Measurements from ENCODE around the gene DOK7.
A peak's percentile ranks its signal among the peaks of the same experiment; 100 is the strongest.

Gene DOK7

DNA sequence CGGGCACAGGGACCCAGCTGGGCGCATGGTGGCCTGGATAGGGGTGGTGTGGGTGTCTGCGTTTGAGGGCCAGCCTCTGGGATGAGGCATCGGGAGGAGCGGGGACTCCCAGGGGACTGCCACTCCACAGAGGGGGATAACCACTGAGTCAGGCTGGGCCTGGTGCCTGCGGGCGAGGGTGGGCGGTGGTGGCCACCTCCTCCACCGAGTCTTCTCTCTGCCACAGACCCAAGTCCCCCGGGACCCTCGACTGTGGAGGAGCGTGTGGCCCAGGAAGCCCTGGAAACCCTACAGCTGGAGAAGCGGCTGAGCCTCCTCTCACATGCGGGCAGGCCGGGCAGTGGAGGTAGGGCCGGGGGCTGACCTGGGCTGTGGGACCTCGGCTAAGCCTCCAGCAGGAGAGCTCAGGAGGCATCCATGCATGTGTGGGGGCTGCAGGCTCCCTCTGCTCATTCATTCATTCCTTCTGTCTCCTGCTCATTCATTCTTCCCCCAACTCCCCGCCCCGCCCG is 26.4 kb downstream of the DOK7 start:
- DNase-seq (ENCODE audit: low read depth) = no peak

DNA sequence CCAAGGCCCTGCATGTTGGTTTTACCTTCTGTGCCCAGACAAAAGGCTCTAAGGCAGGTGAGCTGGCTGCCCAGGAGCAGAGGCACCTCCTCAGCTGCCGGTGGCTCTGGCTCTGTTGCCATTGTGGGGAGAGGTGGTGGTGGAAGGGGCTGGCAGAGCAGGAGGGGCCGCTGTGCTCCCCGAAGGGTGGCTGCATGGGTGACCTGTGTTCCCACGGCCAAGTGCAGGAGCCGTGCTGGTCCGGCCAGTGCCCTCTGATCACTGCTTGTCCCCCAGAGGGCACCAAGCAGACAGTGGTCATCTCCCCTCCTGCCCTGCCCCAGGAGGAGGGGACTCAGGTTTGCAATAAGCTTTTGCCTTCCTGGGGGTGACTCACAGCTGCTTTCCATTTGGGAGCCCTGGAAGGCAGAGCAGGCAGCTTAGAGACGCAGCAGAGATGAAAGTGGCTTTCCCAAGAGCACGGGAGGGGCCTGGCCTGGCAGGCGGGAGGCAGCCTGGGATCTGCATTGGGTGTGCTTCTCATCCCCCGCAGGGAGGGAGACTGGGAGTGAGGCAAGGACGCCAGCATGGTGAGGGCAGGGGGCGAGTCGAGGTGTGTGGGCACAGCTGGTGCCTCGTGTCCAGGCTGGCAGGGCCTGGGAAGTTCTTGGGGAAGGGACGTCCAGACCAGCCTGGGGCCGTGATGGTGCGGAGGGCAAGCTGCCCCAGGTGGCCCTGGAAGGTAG is 28.7 kb downstream of the DOK7 start:
- peak; percentile 24 for DNase-seq (ENCODE audit: low read depth)

DNA sequence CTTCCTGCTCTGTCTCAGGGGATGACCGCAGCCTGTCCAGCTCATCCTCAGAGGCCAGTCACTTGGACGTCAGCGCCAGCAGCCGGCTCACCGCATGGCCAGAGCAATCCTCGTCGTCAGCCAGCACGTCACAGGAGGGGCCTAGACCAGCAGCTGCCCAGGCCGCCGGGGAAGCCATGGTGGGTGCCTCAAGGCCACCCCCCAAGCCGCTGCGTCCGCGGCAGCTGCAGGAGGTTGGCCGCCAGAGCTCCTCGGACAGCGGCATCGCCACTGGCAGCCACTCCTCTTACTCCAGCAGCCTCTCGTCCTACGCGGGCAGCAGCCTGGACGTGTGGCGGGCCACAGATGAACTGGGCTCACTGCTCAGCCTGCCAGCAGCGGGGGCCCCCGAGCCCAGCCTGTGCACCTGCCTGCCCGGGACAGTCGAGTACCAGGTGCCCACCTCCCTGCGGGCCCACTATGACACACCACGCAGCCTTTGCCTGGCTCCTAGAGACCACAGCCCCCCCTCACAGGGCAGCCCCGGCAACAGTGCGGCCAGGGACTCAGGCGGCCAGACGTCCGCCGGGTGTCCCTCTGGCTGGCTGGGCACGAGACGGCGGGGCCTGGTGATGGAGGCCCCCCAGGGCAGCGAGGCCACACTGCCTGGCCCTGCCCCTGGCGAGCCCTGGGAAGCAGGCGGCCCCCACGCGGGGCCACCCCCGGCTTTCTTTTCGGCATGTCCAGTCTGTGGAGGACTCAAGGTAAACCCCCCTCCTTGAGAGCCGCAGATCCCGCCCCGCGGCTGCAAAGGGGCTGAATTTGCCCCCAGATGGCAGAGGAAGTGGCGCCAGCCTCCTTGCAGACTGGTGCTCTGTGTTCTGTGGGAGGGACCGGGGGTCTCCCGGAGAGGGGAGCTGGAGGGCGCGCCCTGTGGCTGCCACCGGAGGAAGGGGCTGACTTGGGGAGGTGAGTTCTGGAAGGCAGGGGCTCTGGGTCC is 29.9 kb downstream of the DOK7 start:
- DNase-seq (ENCODE audit: low read depth) = no peak

DNA sequence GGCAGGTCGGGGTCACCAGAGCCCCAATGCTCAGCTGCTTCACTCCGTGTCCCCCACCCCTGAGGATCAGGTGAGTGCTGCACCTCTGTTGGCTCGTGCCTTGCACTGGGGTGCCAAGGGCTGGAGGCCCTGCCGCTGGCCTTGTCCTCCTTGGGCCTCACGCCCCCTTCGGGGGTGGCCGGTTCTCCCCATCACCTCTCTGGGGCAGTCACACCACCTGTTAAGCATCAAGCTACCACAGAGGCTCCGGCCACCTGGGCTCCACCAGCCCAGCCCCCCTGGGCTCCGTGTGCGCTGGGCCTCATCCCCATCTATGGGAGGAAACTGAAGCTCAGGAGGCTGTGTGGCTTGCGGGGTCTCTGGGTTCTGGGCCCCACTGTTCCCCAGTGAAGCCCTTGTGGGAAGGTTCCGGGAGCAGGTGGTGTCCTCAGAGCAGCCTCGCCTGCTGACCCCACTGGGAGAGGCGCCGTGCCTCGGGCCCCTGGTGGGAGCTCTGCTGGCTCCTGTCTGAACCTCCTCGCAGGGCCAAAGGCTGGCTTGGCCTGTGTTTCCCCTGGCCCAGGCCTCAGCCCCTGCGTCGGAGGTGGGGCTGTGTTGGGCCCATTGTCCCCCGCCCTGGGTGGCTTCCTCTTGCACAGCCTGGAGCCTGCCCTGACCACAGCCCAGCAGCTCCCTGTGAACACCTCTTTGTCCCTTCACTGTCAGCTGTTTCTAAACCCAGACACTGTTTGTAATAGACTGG is 30.8 kb downstream of the DOK7 start:
- DNase-seq (ENCODE audit: low read depth) = no peak

DNA sequence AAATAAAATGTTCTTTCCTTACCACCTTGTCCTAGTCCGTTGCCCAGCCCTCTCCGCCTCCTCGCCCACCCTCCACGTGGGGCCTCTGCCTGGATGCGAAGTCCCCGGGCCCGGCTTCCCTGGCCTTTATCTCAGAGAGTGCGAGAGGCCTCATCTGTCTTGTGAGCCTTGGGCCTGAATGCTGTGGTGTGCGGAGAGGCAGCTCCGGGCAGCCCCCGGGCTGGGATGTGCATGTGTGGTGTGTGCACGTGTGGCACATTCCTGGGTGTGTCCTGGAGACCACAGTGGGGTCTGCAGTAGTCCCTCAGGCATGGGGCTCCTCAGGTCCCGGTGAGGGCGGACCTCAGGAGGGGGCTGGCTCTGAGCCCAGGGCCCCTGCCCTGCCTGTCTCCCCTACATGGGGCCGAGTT is 31.4 kb downstream of the DOK7 start:
- DNase-seq (ENCODE audit: low read depth) = no peak

DNA sequence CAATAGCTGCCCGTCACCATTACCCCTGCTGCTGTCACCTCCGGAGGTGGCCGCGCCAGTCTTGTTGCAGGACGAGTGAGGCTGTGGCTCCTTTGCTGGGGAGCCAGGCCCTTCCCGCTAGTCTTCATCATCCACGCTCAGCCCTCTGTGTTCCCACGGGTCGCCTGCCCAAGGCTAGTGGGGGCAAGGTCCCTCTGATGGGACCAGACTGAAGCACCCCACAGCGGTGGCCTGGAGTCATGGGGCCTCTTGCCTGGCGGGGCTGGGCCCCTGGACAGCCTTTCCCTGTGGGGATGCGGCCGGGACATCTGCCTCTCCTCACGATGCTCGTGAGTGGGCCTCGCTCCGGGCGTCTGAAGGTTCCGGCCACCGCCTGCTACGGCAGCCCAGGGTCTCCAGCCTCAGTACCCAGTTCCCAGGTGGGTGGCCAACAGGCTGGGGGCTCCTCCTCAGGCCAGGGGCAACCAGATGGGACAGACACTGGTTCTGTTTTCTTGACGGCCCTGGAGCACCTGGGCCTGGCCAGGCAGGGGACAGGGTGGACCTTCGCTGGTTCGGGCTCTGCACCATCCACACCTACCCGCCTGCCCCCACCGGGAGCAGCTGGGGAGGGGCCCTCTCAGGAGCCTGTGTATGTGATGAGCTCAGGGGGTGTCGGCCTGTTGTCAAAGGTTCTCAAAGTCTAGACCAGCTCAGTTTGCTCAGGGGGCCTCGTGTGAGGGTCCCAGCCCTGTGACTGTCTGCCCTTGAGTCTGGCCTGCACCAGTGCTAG is 32.3 kb downstream of the DOK7 start:
- DNase-seq (ENCODE audit: low read depth) = no peak

DNA sequence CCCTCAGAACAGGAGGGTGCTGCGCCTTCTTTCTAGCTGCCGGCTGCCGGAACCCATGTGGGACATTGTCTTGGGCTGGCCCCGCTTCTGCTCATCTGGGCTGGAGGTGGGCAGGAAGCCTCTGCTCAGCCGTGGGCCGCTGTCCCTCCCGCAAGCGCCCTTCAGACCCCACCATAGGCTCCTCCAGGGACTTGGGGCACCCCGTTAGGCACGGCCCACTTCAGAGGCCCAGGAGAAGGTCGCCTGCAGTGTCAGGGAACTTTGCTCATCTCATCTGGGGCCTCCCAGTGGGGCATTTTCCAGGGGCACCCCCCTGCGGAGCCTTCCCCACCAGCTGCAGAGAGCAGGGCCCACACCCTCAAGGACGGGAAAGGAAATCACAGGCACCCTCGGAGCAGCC is 32.9 kb downstream of the DOK7 start:
- no peak for DNase-seq (ENCODE audit: low read depth)

DNA sequence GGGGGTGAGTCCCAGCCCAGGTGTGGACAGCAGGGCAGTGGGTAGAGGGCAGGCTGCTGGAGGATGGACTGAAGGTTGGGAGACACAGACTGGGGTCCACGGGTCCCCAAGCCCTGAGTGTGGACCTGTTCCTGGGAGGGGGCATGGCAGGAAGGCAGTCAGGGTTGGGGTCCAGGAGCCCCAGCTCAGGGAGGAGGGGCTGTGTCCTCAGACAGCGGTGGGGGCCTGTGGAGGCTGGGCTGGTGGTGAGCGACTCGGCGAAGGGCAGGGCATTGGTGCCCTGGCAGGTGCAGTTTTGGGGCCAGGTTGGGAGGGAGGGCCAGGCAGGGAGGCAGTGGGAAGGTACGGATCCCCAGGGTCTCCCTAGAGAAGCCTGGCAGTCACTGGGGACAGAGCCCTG is 34.0 kb downstream of the DOK7 start:
- DNase-seq (ENCODE audit: low read depth) = no peak

DNA sequence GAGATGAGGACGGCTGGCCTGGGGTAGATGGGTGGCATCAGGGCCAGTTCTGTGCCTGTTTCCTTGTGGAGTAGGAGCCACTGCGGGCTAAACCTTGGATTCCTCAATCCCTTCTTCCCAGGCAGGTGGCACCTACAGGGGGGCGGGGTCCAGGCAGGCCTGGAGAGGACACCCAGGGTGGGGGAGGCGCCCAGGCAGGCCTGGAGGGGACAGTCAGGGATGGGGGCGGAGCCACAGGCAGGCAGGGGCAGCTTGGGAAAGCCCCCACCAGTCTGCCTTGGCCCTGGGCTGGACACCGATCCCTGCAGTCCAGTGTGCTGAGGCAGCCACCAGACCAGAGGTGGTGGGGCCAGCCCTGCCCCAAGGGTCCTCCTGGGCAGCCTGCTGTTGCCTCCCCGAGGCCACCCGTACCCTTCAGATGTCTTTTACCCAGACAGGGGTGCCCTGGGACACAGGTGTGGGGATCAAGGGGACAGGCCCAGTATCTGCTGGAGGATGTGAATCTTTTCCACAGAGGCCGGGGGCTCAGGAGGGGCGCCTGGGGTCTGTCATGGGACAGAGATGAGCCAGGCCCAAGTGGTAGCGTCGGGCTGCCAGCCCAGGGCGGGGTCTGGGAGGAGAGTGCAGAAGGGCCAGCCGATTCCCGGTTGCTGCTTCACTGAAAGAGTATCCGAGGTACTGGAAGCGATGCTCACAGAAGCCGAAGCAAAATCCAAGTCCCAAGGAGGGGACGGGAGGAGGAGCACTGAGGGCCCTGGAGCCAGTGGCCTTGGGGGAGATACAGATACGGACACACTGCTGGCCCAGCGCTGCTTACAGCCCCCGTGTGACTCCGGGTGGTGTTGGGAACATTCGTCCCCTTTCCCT is 34.6 kb downstream of the DOK7 start:
- no peak for DNase-seq (ENCODE audit: low read depth)

DNA sequence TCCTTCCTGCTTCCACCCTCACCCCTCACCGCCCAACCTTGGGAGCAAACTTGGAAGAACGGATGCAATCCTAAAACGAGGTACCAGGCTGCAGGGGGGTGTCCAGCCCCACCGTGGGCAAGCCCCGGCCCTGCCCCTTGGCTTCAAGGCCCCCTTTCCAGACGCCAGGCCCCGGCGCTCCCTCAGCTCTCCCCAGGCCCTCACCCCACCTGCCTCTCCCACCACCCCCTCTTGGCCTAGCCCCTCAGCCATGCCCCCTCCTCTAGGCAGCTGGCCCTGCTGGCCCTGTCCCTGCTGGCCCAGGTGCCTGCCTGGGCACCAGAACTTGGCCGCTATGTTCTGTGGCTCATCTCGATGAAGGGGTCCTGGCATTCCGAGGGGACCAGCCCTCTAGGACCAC is 35.3 kb downstream of the DOK7 start:
- no peak for DNase-seq (ENCODE audit: low read depth)

DNA sequence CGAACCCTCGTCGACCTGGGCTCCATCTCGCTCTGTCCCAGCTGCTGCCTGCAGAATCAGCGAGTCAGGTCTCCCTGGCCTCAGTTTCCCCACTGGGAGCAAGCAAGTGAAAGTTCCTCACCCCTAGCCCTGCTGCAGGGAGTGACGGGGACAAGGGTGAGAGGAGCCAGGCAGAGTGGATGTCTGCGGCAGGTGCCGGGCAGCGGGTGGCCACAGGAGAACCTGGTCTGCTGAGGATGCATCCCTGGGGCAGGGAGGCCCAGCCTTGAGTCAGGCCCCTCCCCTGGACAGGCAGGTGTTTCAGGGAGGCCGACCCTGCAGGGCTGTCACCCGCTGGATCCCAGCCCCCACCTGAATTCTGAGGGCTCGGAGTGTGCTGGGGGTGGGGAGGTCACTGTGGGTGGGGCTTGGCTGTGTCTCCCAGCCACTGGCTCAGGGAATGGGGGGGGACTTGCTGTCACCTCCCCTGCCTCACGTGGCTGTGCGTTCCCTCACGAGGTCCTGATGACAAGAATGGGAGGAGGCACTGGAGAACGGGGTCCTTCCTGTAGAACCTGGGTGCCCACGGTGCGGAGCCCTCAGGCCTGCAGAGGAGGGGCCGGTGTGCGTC is 35.9 kb downstream of the DOK7 start:
- no peak for DNase-seq (ENCODE audit: low read depth)

DNA sequence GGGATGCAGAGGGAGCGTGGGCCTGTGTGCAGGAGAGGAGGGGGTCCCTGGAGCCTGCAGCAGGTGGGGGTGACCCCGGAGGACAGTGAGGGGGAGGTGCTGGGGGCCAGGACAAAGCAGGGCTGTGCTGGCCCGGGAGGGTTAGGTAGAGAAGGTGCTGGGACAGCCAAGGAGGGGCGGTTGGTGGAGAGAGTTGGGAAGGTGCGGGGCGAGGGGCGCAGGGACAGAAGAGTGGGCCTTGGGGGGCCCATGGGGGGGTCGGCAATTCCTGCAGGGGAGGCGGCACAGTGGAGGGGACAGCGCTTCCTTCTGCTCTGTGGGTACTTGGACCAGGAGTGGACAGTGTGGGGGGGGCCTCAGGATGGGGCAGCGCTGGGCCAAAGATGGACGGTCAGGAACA is 36.6 kb downstream of the DOK7 start:
- DNase-seq (ENCODE audit: low read depth) = no peak

DNA sequence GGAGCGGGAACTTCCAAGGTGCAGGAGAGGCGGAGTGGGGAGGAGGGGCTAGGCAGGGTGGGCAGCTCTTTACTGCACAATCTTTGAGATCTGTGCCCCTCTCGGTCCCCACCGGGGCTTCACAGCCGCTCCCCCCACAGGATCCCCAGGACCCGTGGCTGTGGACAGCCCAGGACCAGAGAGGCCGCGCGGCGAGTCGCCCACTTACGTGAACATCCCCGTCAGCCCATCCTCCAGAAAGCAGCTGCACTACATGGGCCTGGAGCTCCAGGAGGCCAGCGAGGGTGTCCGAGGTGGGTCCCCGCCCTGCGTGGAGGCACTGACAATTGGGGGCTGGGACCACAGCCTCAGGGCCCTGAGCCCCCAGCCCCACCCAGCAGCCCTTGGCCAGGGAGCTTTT is 37.0 kb downstream of the DOK7 start:
- no peak for DNase-seq (ENCODE audit: low read depth)

DNA sequence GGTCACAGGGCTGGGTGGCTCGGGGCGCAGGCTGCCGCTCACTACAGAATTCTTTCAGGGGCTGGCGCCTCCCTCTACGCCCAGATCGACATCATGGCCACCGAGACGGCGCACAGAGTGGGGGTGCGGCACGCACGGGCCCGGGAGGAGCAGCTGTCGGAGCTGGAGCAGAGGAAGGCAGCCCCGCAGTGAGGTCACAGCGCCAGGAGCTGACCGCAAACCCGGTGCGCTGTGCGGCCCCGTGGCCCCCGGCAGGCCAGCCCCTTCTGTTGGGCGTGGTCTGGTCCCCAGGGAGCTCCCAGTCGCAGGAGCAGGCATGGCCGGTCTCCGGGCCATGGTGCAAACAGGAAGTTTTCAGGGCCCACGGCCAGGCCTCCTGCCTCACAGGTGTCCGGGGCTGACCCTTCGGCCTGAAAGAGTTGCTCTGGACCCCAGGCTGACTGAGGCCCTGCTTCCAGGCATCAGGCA is 37.6 kb downstream of the DOK7 start:
- no peak for DNase-seq (ENCODE audit: low read depth)

DNA sequence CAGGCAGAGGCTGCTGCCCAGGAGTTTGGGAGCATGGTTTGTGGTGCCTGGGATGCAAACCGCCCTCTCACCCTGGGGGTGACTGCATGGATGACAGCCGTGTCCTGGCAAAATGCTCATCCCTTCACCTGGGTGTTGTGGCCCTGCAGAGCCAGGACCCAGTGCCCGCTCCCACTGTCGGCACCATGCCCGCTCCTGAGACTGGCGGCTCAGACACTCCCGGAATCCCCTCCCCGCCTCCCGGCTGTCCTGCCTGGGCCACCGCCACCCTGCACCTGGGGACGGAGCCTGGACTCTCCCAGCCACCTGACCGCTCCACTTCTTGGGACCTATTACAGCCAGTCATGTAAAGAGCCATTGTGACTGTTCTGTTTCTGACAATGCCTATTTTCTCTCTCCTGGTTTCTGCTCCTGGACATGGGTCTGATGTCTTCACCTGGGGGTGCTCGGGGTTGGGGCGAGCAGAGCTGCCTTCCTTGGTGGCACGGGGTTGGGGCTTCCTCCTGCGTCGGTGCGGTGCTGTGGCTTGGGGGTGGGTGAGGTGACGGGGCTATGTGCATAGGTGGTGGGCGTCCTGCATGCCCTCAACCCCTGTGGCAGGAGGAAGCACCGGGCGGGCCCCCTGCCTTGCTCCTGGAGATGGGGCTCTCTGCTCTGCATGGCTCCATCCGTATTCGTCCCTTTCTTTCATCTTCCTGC is 38.2 kb downstream of the DOK7 start:
- no peak for DNase-seq (ENCODE audit: low read depth)

DNA sequence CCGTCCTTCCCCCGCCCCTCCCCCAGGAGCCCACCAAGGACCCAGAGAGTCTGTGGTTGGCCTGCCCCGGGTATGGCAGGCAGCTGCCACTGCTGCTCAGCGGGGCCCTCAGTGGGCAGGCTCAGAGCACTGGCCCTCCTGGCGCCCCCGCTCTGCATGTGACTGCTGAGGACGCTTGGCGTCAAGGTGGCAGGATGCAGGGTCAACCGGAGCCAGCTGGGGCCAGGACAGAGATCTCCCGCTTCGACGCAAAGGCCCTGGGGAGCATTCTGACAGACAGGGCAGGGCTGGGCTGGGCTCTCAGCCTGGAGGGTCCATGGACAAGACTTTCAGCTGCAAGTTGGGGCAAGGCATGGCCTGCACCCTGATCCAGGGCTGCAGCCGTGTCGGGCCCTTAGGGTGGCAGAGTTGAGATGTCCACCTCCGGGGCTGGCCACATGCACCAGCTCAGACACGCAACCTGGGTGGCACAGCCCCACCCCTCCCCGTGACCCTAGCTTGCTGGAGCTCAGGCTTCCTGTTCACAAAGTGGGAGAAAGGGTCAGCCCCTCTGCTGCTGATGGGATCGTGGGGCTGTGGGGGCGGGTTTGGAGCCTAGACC is 38.8 kb downstream of the DOK7 start:
- DNase-seq (ENCODE audit: low read depth) = no peak

DNA sequence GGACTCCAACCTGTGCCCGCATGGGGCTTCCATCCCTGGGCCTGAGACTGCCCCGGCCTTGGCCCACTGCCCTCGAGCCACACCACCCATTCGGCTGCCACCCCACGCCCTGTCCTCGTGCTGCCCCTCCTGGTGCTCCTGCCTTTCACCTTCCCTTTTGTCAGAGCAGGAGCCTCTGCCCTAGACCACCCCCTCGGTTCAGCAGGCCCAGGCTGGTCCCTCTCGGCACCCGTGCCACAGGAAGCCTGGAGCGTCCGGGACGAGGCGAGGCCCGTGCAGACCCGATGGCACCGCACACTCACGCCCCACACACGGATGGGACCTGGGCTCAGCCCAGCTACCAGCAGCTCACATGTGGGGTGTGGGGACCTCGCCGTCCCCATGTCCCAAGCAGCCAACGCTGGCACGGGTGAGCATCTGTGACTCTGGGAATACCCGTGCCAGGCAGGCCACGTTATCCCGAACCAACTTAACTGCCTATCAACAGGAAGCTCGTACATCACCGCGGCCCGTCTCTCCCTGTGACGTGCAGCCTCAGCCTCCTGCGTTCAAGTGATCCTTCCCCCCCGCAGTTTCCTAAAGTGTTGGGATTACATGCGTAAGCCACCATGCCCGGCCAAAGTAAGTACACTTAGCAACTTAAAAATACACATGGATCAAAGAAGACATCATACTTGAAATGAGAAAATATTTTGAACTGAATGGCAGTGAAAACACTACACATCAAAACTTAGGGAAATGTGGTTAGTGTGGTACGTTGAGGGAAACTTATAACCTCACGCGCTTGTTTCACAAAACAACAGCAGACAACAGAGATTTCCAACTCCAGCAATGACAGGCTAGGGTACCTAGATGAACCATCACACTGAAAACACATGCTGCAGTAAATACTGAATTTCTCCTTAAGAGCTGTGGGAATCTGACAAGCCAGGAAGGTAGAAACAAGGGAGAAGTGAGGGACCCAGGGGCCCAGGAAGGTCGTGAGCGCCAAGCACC is 40.1 kb downstream of the DOK7 start:
- no peak for DNase-seq (ENCODE audit: low read depth)

DNA sequence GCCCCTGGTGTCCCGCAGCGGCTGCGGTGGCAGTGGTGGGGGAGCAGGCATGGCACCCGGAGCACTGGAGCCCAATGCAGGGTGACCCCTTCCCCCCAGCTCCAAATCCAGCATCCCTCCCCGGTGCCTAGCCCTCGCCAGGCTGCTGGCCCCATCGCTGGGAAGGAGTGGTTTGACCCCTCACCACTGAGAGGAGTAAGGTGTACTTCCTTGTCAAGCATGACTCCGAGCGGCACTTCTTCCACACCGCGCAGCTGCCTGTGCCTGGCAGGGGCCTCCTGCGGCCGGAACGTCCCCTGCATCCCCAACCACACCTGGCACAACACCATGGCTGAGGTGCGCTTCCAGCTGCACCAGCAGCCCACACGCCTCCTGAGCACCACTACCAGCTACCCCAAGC is 42.1 kb downstream of the DOK7 start:
- DNase-seq (ENCODE audit: low read depth) = no peak
